Upper lobe of left lung (tissue), 6 donors: ENCODE measurements around the gene PSMD8. TPM values are rescaled to one million over a fixed set of nuclear protein-coding genes. Genes with fewer than 3 reads are reported as not detected.
"Not testable (repeated sequence)": the region's sequence is repeated elsewhere in the genome, so short reads cannot be mapped to it uniquely, and the experiment has no call there.

ENCODE experiments used
- ATAC-seq, 2 donors: fragments of 200-7000 bp; cut with Tn5 transposase; one replicate each; pipeline ENCODE4 v1.9.1; 2022; ENCODE audit warnings: mild to moderate bottlenecking in 2 of 2, moderate library complexity in 2 of 2; ENCODE audit not compliant: low FRiP score in 2 of 2
- DNase-seq, 2 donors: peaks; one replicate each; pipeline ENCODE4 v3.0.0-alpha.2; 2019 to 2020
- H3K27ac ChIP-seq, 4 donors: fragments of 200-600 bp; sonication (generic); one replicate each; pipeline ENCODE4 v1.5.1; 2016 to 2019
- H3K27me3 ChIP-seq, 4 donors: fragments of 200-600 bp; sonication (generic); one replicate each; pipeline ENCODE4 v1.5.1; 2017 to 2019
- H3K36me3 ChIP-seq, 4 donors: fragments of 200-600 bp; sonication (generic); one replicate each; pipeline ENCODE4 v1.5.1; 2016 to 2019
- H3K4me1 ChIP-seq, 4 donors: fragments of 200-600 bp; sonication (generic); one replicate each; pipeline ENCODE4 v1.5.1; 2018 to 2019
- H3K4me3 ChIP-seq, 4 donors: fragments of 200-600 bp; sonication (generic); one replicate each; pipeline ENCODE4 v1.5.1; 2017 to 2019; ENCODE audit warnings: mild to moderate bottlenecking in 2 of 4, moderate library complexity in 1 of 4
- H3K9me3 ChIP-seq, 4 donors: fragments of 200-600 bp; sonication (generic); one replicate each; pipeline ENCODE4 v1.5.1; 2018 to 2019
- CTCF ChIP-seq, 6 experiments: fragments of 450-650 bp in 4 of 6; fragments of 200-600 bp in 2 of 6; sonication (generic) in 2 of 6; IDR thresholded peaks; one replicate each; pipeline ENCODE4 v1.5.1; 2016 to 2019; ENCODE audit warnings: antibody characterized with exemption in 6 of 6
- EP300 ChIP-seq, 4 donors: sonication (generic); formaldehyde crosslinking; IDR thresholded peaks; one replicate each; pipeline ENCODE4 v1.5.1; 2017; ENCODE audit warnings: antibody characterized with exemption in 4 of 4, control low read depth in 2 of 4
- POLR2A ChIP-seq, 4 donors: fragments of 450-650 bp; IDR thresholded peaks; one replicate each; pipeline ENCODE4 v1.5.1; 2016 to 2017; ENCODE audit warnings: antibody characterized with exemption in 4 of 4, mild to moderate bottlenecking in 2 of 4
- POLR2AphosphoS5 ChIP-seq, 2 donors: sonication (generic); formaldehyde crosslinking; IDR thresholded peaks; one replicate each; pipeline ENCODE4 v1.5.1; 2017; ENCODE audit warnings: antibody characterized with exemption in 2 of 2
- WGBS, 2 donors: methylation state at CpG; one replicate each; pipeline ENCODE4 v1.1.5; 2017 to 2018; 5-methylcytosine and 5-hydroxymethylcytosine counted together
- total RNA-seq, 6 donors: library from RNA; depleted of rRNA in 4 of 6; stranded (reverse); fragments of >200 nt in 4 of 6; gene quantifications; one replicate each; pipeline versions ENCODE4 v1.1.0 to v1.2.1, GENCODE V29; 2016 to 2021
- donor health status: DM: no; HTN: no; CAD: no; lungs with moderate emphysema.
- donor health status: DM: no; HTN: yes; CAD: no; lungs with severe emphysema.

Gene PSMD8
- total RNA-seq, 6 donors from 2014 or later = 66.0 to 213 (median 121) TPM

GRCh38 chr19:38360839-38361631 is 13.3 kb upstream of the PSMD8 start:
- H3K4me3 ChIP-seq = peak overlapping the region; percentile 42 to 78 (median 66)
- TF ChIP-seq CTCF (IDR thresholded peaks at IDR 0.05) (no peak), POLR2A (IDR thresholded peaks at IDR 0.05) (no peak), POLR2AphosphoS5 (IDR thresholded peaks at IDR 0.05) (no peak), EP300 (IDR thresholded peaks at IDR 0.05) (no peak)
- H3K9me3 ChIP-seq = no peaks in the 10 kb centered on the region
- peak overlapping the region in 1 of 4 donors; percentile 58 for H3K27ac ChIP-seq
- ATAC-seq (peak in 1 of 2 donors; percentile 16), DNase-seq (peak in 1 of 2 donors; percentile 37)
- peaks cover 18 to 22% (median 21%) of the 10 kb centered on the region in 4 donors for H3K4me1 ChIP-seq
- peaks cover 0 to 13% (median 1%) of the 10 kb centered on the region in 4 donors for H3K27me3 ChIP-seq
- WGBS, 2 donors = 17 to 21% methylated on average over 23 of the region's 23 CpGs
- no peaks in the 10 kb centered on the region for H3K36me3 ChIP-seq

- H3K9me3 ChIP-seq = no peaks in the 10 kb centered on the region
- H3K27me3 ChIP-seq = peaks cover 0 to 13% (median 1%) of the 10 kb centered on the region in 4 donors
- H3K4me1 ChIP-seq = peaks cover 18 to 22% (median 21%) of the 10 kb centered on the region in 4 donors
- ATAC-seq (peak; percentile 86 to 93), DNase-seq (peak; percentile 80 to 92)
- TF ChIP-seq CTCF (IDR thresholded peaks at IDR 0.05) = peak in 5 of 6 experiments; percentile 21 to 71 (median 39)
- no peak for TF ChIP-seq POLR2A (IDR thresholded peaks at IDR 0.05)
- H3K4me3 ChIP-seq = peak overlapping the region; percentile 42 to 78 (median 66)
- H3K36me3 ChIP-seq = no peaks in the 10 kb centered on the region
- 0% methylated on average over 4 to 6 of the region's 37 CpGs for WGBS, 2 donors
- peak overlapping the region in 3 of 4 donors; percentile 20 to 61 (median 58) for H3K27ac ChIP-seq
Observed at GRCh38 chr19:38361633-38362075, 12.7 kb upstream of the PSMD8 start.

- H3K9me3 ChIP-seq = no peaks in the 10 kb centered on the region
- peaks cover 18 to 22% (median 21%) of the 10 kb centered on the region in 4 donors for H3K4me1 ChIP-seq
- no peaks in the 10 kb centered on the region for H3K36me3 ChIP-seq
- peak overlapping the region; percentile 20 to 61 (median 48) for H3K27ac ChIP-seq
- TF ChIP-seq POLR2AphosphoS5 (IDR thresholded peaks at IDR 0.05) = peak in 1 of 2 donors; percentile 23
- TF ChIP-seq EP300 (IDR thresholded peaks at IDR 0.05) = no peak
- peak in 1 of 4 donors; percentile 36 for TF ChIP-seq POLR2A (IDR thresholded peaks at IDR 0.05)
- 2 to 5% methylated on average over 25 to 64 of the region's 68 CpGs for WGBS, 2 donors
- ATAC-seq (peak; percentile 87 to 91), DNase-seq (peak; percentile 88 to 96)
- peak overlapping the region; percentile 42 to 78 (median 66) for H3K4me3 ChIP-seq
- peaks cover 0 to 13% (median 1%) of the 10 kb centered on the region in 4 donors for H3K27me3 ChIP-seq
Observed at GRCh38 chr19:38362076-38362945, 12.1 kb upstream of the PSMD8 start.

- Histone ChIP-seq H3K4me3 (peak overlapping the region in 3 of 4 donors; percentile 59 to 78 (median 73)), H3K27me3 (peaks cover 0 to 13% (median 1%) of the 10 kb centered on the region in 4 donors), H3K4me1 (peaks cover 18 to 22% (median 21%) of the 10 kb centered on the region in 4 donors)
- 67 to 80% methylated on average over 15 of the region's 16 CpGs for WGBS, 2 donors
- not testable (repeated sequence) for H3K27ac ChIP-seq, H3K36me3 ChIP-seq, H3K9me3 ChIP-seq, DNase-seq, ATAC-seq
Observed at GRCh38 chr19:38362946-38363688, 11.3 kb upstream of the PSMD8 start.

- Histone ChIP-seq H3K27ac (no peak overlapping the region), H3K27me3 (no peaks in the 10 kb centered on the region), H3K4me3 (no peak overlapping the region), H3K9me3 (no peaks in the 10 kb centered on the region), H3K36me3 (no peaks in the 10 kb centered on the region), H3K4me1 (peaks cover 9 to 12% (median 11%) of the 10 kb centered on the region in 4 donors)
- no peak for DNase-seq
- ATAC-seq = no peak
- TF ChIP-seq POLR2AphosphoS5 (IDR thresholded peaks at IDR 0.05) = no peak
- no peak for TF ChIP-seq EP300 (IDR thresholded peaks at IDR 0.05)
- no peak for TF ChIP-seq CTCF (IDR thresholded peaks at IDR 0.05)
- TF ChIP-seq POLR2A (IDR thresholded peaks at IDR 0.05) = no peak
- 65 to 68% methylated on average over 12 of the region's 12 CpGs for WGBS, 2 donors
Observed at GRCh38 chr19:38367041-38367440, 7.3 kb upstream of the PSMD8 start.
